GM12801 (cell line): ENCODE data around the gene CELSR3.

Experiments
- CTCF ChIP-seq: IDR thresholded peaks from one replicate; pipeline ENCODE4 v1.5.1; 2011; ENCODE audit warnings: control low read depth; ENCODE audit not compliant: insufficient read length; ENCODE audit errors: extremely low read depth

The CELSR3 gene

GRCh38 chr3:48693826-48694225, 31.1 kb upstream of the CELSR3 start:
- TF ChIP-seq CTCF = no peak

- TF ChIP-seq CTCF = no peak
Measured at GRCh38 chr3:48692551-48692950, 29.9 kb upstream of the CELSR3 start.

GRCh38 chr3:48690846-48691458, 28.3 kb upstream of the CELSR3 start:
- no peak for TF ChIP-seq CTCF

GRCh38 chr3:48689384-48689783, 26.7 kb upstream of the CELSR3 start:
- TF ChIP-seq CTCF = no peak

GRCh38 chr3:48688737-48689075, 26.0 kb upstream of the CELSR3 start:
- no peak for TF ChIP-seq CTCF

GRCh38 chr3:48688032-48688736, 25.5 kb upstream of the CELSR3 start:
- TF ChIP-seq CTCF = no peak

GRCh38 chr3:48687220-48687678, 24.6 kb upstream of the CELSR3 start:
- TF ChIP-seq CTCF = no peak
